Non-pigmented ciliary epithelial cell (primary cell): ENCODE results near the gene CEP83.
"Not testable (repeated sequence)": the region's sequence is repeated elsewhere in the genome, so short reads cannot be mapped to it uniquely, and the experiment has no call there.

ENCODE experiments used
- DNase-seq: peaks from one replicate; pipeline ENCODE4 v3.0.0-alpha.2; 2010; ENCODE audit warnings: low read depth

CEP83 gene

GRCh38 chr12:94380507-94380906, 79.2 kb downstream of the CEP83 start:
- no peak for DNase-seq

GRCh38 chr12:94379479-94380113, 80.1 kb downstream of the CEP83 start:
- no peak for DNase-seq

GRCh38 chr12:94377599-94377998, 82.1 kb downstream of the CEP83 start:
- DNase-seq, result no peak

GRCh38 chr12:94374124-94374523, 85.5 kb downstream of the CEP83 start:
- DNase-seq, result no peak

GRCh38 chr12:94372461-94372860, 87.2 kb downstream of the CEP83 start:
- no peak for DNase-seq

GRCh38 chr12:94362653-94363052, 97.0 kb downstream of the CEP83 start:
- no peak for DNase-seq

- DNase-seq, result no peak
These were observed 99.9 kb downstream of the CEP83 start for GRCh38 chr12:94359761-94360160.

GRCh38 chr12:94353130-94353529, 106.5 kb downstream of the CEP83 start:
- DNase-seq, result no peak

GRCh38 chr12:94340573-94340972, 119.1 kb downstream of the CEP83 start:
- DNase-seq, result no peak

- DNase-seq, result no peak
These were observed 121.5 kb downstream of the CEP83 start for GRCh38 chr12:94338006-94338794.

GRCh38 chr12:94336211-94336925, 123.3 kb downstream of the CEP83 start:
- DNase-seq, result peak; percentile 8

GRCh38 chr12:94333396-94333795, 126.3 kb downstream of the CEP83 start:
- no peak for DNase-seq

- no peak for DNase-seq
These were observed 130.3 kb downstream of the CEP83 start for GRCh38 chr12:94329366-94329765.

GRCh38 chr12:94327809-94328208, 131.9 kb downstream of the CEP83 start:
- no peak for DNase-seq

GRCh38 chr12:94326727-94327126, 132.9 kb downstream of the CEP83 start:
- DNase-seq, result peak; percentile 65

- no peak for DNase-seq
These were observed 133.4 kb downstream of the CEP83 start for GRCh38 chr12:94326234-94326633.

GRCh38 chr12:94322346-94322745, 137.3 kb downstream of the CEP83 start:
- DNase-seq, result no peak

GRCh38 chr12:94320109-94320508, 139.6 kb downstream of the CEP83 start:
- DNase-seq, result no peak

- no peak for DNase-seq
These were observed 141.5 kb downstream of the CEP83 start for GRCh38 chr12:94318181-94318580.

- not testable (repeated sequence) for DNase-seq
These were observed 143.1 kb downstream of the CEP83 start for GRCh38 chr12:94316600-94316999.

GRCh38 chr12:94312378-94312777, 147.3 kb downstream of the CEP83 start:
- no peak for DNase-seq

- DNase-seq, result no peak
These were observed 150.3 kb downstream of the CEP83 start for GRCh38 chr12:94309373-94309772.

- DNase-seq, result no peak
These were observed 151.1 kb downstream of the CEP83 start for GRCh38 chr12:94308612-94309011.
